Activated CD4-positive, alpha-beta T cell treated with anti-CD3 and anti-CD28 coated beads, Interleukin-2, amount 50 U/mL, for 48 hours (primary cell): Measurements from ENCODE around the gene CCL11.
A peak's percentile ranks its signal among the peaks of the same experiment; 100 is the strongest.

ENCODE experiments used
- DNase-seq, 2 experiments: peaks; one replicate each; pipeline ENCODE4 v3.0.0-alpha.2; 2020

Gene CCL11

GRCh38 chr17:34285286-34285792 lies at the start of gene CCL11:
CCL11 (plus strand) TSS chr17:34285742; CDS start chr17:34285809, 67 bp downstream.
- DNase-seq = no peak

- DNase-seq = no peak
Observed at GRCh38 chr17:34236281-34236892, 49.2 kb upstream of the CCL11 start.

GRCh38 chr17:34237458-34237857 lies 48.1 kb upstream of the CCL11 start:
- no peak for DNase-seq

GRCh38 chr17:34241062-34241461 lies 44.5 kb upstream of the CCL11 start:
- DNase-seq = no peak

GRCh38 chr17:34242587-34243363 lies 42.8 kb upstream of the CCL11 start:
- DNase-seq = no peak

- no peak for DNase-seq
Observed at GRCh38 chr17:34243364-34244320, 41.9 kb upstream of the CCL11 start.

GRCh38 chr17:34245351-34245905 lies 40.1 kb upstream of the CCL11 start:
- DNase-seq = no peak

GRCh38 chr17:34246446-34246845 lies 39.1 kb upstream of the CCL11 start:
- DNase-seq = no peak

- no peak for DNase-seq
Observed at GRCh38 chr17:34246881-34247280, 38.7 kb upstream of the CCL11 start.

- DNase-seq = no peak
Observed at GRCh38 chr17:34248511-34249024, 37.0 kb upstream of the CCL11 start.

GRCh38 chr17:34249061-34249460 lies 36.5 kb upstream of the CCL11 start:
- DNase-seq = no peak

GRCh38 chr17:34249478-34249877 lies 36.1 kb upstream of the CCL11 start:
- DNase-seq = no peak

GRCh38 chr17:34251186-34251585 lies 34.4 kb upstream of the CCL11 start:
- DNase-seq = no peak

- DNase-seq = no peak
Observed at GRCh38 chr17:34252095-34252443, 33.5 kb upstream of the CCL11 start.

- peak in 1 of 2 experiments; percentile 4 for DNase-seq
Observed at GRCh38 chr17:34252444-34253138, 33.0 kb upstream of the CCL11 start.

- DNase-seq = no peak
Observed at GRCh38 chr17:34253139-34253525, 32.4 kb upstream of the CCL11 start.

GRCh38 chr17:34254146-34254545 lies 31.4 kb upstream of the CCL11 start:
- DNase-seq = no peak

GRCh38 chr17:34254651-34255380 lies 30.7 kb upstream of the CCL11 start, which contains the start of gene CCL2:
CCL2 (plus strand) TSS chr17:34255285; CDS start chr17:34255350, 65 bp downstream.
- DNase-seq = no peak

- no peak for DNase-seq
Observed at GRCh38 chr17:34255381-34255732, 30.2 kb upstream of the CCL11 start.

- no peak for DNase-seq
Observed at GRCh38 chr17:34255841-34256240, 29.7 kb upstream of the CCL11 start.

GRCh38 chr17:34257299-34257985 lies 28.1 kb upstream of the CCL11 start:
- DNase-seq = no peak
